ENCODE results near the gene ZFAND3.
"Not testable (repeated sequence)": the region's sequence is repeated elsewhere in the genome, so short reads cannot be mapped to it uniquely, and the experiment has no call there.

Gene ZFAND3

DNA sequence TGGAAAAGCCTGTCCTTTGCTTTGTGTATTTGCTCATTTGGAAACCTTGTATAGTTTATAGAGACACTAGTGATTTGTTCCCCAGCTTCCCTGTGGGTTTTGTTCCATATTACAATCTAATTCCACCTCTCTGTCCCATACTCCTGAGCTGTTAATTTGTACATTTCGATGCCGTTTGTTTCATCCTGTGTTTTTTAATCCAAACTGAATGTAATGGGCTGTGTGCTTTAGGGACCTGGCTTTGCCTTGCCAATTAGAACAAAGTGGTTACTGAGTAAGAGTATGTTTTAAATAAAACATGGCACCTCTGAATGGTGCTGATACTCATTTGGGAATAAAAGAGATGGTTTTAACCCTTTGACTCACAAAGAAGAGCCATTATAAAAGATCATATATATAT, 122.3 kb downstream of the ZFAND3 start:
- Histone ChIP-seq H4K8ac (ENCODE audit: low read depth, low read length) (no peak overlapping the region), H2BK5ac (ENCODE audit: low read length) (no peak overlapping the region), H2BK120ac (ENCODE audit: low read depth, low read length) (no peak overlapping the region), H3K27me3 (ENCODE audit: insufficient read depth, low read length, poor library complexity) (no peaks in the 10 kb centered on the region), H3K4me2 (ENCODE audit: low read length) (no peak overlapping the region), H3K79me2 (ENCODE audit: control insufficient read depth, insufficient read depth, low read length) (peaks cover 5% of the 10 kb centered on the region), H3K4ac (ENCODE audit: low read depth, low read length) (no peak overlapping the region), H3K9ac (ENCODE audit: low read length) (no peak overlapping the region), H3K18ac (ENCODE audit: low read length) (no peak overlapping the region), H2AK5ac (ENCODE audit: low read length) (no peak overlapping the region), H3K4me3 (ENCODE audit: low read length) (no peak overlapping the region), H4K5ac (ENCODE audit: low read length) (no peak overlapping the region), H3K4me1 (ENCODE audit: control insufficient read depth, low read depth, low read length) (no peaks in the 10 kb centered on the region), H3K56ac (ENCODE audit: low read length) (no peak overlapping the region), H3K23ac (ENCODE audit: low read length) (no peak overlapping the region), H3K79me1 (ENCODE audit: low read length) (peaks cover 3% of the 10 kb centered on the region), H2BK15ac (replicated peaks; ENCODE audit: low read depth) (no peak overlapping the region), H3K36me3 (ENCODE audit: control insufficient read depth, insufficient read depth, low read length) (no peaks in the 10 kb centered on the region), H3K27ac (ENCODE audit: low read depth, low read length) (no peak overlapping the region)
- no peak for DNase-seq
- no CpG with 5 or more reads among the region's 2 CpGs for WGBS (ENCODE audit: extremely low coverage, insufficient coverage, low lambda C conversion rate)

DNA sequence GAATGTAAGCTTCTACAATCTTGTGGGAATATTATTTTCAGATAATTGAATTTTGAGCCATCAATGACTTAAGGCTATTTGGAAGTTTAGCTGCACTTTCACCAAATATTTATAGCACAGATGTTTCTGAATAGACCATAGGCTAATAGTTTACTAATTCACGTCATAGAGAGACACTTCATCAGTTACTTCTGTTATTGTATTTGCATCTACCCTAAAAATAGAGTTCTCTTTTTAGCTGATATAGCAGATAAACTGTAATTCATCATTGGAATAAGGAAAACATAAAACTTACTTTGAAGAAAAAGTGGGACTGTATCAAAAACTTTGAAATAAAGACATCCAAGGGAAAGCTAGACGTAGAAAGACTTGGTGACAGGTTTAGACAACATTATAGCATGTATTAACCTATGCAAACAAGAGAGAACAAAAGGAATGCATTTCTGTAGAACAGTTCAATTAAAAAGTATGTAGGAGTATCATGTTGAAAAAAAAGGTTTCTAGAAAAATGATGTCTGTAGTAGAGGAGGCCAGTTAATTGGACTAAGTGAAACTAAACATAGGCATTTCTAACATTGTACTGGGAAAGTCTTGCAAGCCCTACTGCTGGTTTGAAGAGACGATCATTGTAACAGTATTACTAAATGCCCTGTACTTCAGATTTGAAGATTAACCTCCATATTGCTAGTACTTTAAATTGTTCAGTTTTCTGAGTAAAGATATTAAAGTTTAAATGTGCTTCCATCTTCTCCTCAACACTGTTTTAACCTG, 123.3 kb downstream of the ZFAND3 start:
- Histone ChIP-seq H2BK5ac (ENCODE audit: low read length) (no peak overlapping the region), H4K8ac (ENCODE audit: low read depth, low read length) (no peak overlapping the region), H3K79me1 (ENCODE audit: low read length) (peaks cover 3% of the 10 kb centered on the region), H2BK15ac (replicated peaks; ENCODE audit: low read depth) (no peak overlapping the region), H3K36me3 (ENCODE audit: control insufficient read depth, insufficient read depth, low read length) (no peaks in the 10 kb centered on the region), H3K18ac (ENCODE audit: low read length) (no peak overlapping the region), H3K23ac (ENCODE audit: low read length) (no peak overlapping the region), H2AK5ac (ENCODE audit: low read length) (no peak overlapping the region), H3K4ac (ENCODE audit: low read depth, low read length) (no peak overlapping the region), H3K79me2 (ENCODE audit: control insufficient read depth, insufficient read depth, low read length) (peaks cover 3% of the 10 kb centered on the region), H3K27ac (ENCODE audit: low read depth, low read length) (no peak overlapping the region), H3K4me2 (ENCODE audit: low read length) (no peak overlapping the region), H4K5ac (ENCODE audit: low read length) (no peak overlapping the region), H2BK120ac (ENCODE audit: low read depth, low read length) (no peak overlapping the region), H3K4me3 (ENCODE audit: low read length) (no peak overlapping the region), H3K9ac (ENCODE audit: low read length) (no peak overlapping the region), H3K56ac (ENCODE audit: low read length) (no peak overlapping the region), H3K27me3 (ENCODE audit: insufficient read depth, low read length, poor library complexity) (no peaks in the 10 kb centered on the region), H3K4me1 (ENCODE audit: control insufficient read depth, low read depth, low read length) (no peaks in the 10 kb centered on the region)
- no peak for DNase-seq
- no CpG with 5 or more reads among the region's 3 CpGs for WGBS (ENCODE audit: extremely low coverage, insufficient coverage, low lambda C conversion rate)

DNA sequence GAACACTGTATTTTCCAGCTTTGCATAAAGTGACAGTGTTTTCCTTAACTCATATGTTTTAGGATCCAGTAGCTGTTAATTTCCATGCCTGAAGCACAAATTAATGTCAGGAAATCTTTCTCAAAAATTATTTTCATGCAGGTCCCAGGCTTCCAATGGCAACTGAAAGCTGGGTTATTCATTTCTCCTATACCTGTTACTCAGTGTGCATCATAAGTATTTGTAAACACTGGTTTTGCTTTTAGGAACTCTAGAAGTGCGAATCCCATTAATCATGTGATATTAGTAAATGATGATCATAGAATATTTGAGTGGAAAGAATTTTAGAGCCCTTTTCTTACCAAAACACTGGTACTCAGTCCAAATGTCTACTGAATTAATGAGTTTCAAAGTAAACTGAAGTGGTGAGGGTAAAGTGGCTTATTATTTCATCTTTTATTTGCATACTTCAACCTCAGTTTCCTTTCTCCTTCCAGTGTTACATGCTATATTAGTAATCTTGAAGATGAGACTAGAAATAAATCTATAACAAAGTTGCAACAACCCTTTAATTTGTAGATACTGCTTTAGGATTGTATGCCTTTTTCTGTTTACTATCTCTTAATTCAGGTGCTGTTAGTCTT, 124.0 kb downstream of the ZFAND3 start:
- H4K5ac ChIP-seq (ENCODE audit: low read length): no peak overlapping the region
- H3K4me3 ChIP-seq (ENCODE audit: low read length): no peak overlapping the region
- no peak overlapping the region for H3K9ac ChIP-seq (ENCODE audit: low read length)
- no peak for DNase-seq
- no peak overlapping the region for H4K8ac ChIP-seq (ENCODE audit: low read depth, low read length)
- H3K23ac ChIP-seq (ENCODE audit: low read length): no peak overlapping the region
- H3K27ac ChIP-seq (ENCODE audit: low read depth, low read length): no peak overlapping the region
- H2AK5ac ChIP-seq (ENCODE audit: low read length): no peak overlapping the region
- no peaks in the 10 kb centered on the region for H3K36me3 ChIP-seq (ENCODE audit: control insufficient read depth, insufficient read depth, low read length)
- H3K4ac ChIP-seq (ENCODE audit: low read depth, low read length): no peak overlapping the region
- H2BK120ac ChIP-seq (ENCODE audit: low read depth, low read length): no peak overlapping the region
- H3K56ac ChIP-seq (ENCODE audit: low read length): no peak overlapping the region
- H3K79me1 ChIP-seq (ENCODE audit: low read length): peaks cover 6% of the 10 kb centered on the region
- no peak overlapping the region for H2BK5ac ChIP-seq (ENCODE audit: low read length)
- no peaks in the 10 kb centered on the region for H3K27me3 ChIP-seq (ENCODE audit: insufficient read depth, low read length, poor library complexity)
- H3K79me2 ChIP-seq (ENCODE audit: control insufficient read depth, insufficient read depth, low read length): peaks cover 3% of the 10 kb centered on the region
- no CpG with 5 or more reads among the region's 1 CpG for WGBS (ENCODE audit: extremely low coverage, insufficient coverage, low lambda C conversion rate)
- H2BK15ac ChIP-seq (replicated peaks; ENCODE audit: low read depth): no peak overlapping the region
- H3K4me1 ChIP-seq (ENCODE audit: control insufficient read depth, low read depth, low read length): no peaks in the 10 kb centered on the region
- no peak overlapping the region for H3K4me2 ChIP-seq (ENCODE audit: low read length)
- no peak overlapping the region for H3K18ac ChIP-seq (ENCODE audit: low read length)

DNA sequence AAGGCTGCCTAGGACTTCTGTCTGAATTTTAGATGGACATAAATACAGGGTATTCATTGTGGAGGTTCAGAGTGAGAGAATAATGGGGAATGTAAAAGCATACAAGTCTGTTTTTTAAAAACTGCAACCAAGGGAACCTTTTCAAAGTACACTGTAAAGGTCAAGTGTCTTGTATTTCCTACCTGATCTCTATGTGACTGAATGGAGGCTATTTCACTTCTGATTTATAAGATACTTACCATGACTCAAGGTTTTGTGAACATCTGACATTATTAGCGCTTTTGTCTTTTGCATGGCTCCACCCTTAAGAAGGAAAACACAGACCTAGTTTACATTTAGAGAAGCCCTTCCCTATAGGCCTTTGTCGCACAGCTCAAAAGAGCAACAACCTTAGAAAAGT, 126.5 kb downstream of the ZFAND3 start:
- Histone ChIP-seq H4K5ac (ENCODE audit: low read length) (no peak overlapping the region), H3K18ac (ENCODE audit: low read length) (no peak overlapping the region), H3K27me3 (ENCODE audit: insufficient read depth, low read length, poor library complexity) (no peaks in the 10 kb centered on the region), H3K79me2 (ENCODE audit: control insufficient read depth, insufficient read depth, low read length) (peaks cover 10% of the 10 kb centered on the region), H2BK120ac (ENCODE audit: low read depth, low read length) (no peak overlapping the region), H3K4ac (ENCODE audit: low read depth, low read length) (no peak overlapping the region), H3K4me3 (ENCODE audit: low read length) (no peak overlapping the region), H2BK5ac (ENCODE audit: low read length) (no peak overlapping the region), H3K4me1 (ENCODE audit: control insufficient read depth, low read depth, low read length) (no peaks in the 10 kb centered on the region), H3K9ac (ENCODE audit: low read length) (no peak overlapping the region), H4K8ac (ENCODE audit: low read depth, low read length) (no peak overlapping the region), H3K79me1 (ENCODE audit: low read length) (peaks cover 13% of the 10 kb centered on the region), H2AK5ac (ENCODE audit: low read length) (no peak overlapping the region), H3K56ac (ENCODE audit: low read length) (no peak overlapping the region), H3K4me2 (ENCODE audit: low read length) (no peak overlapping the region), H3K36me3 (ENCODE audit: control insufficient read depth, insufficient read depth, low read length) (no peaks in the 10 kb centered on the region), H3K27ac (ENCODE audit: low read depth, low read length) (no peak overlapping the region), H3K23ac (ENCODE audit: low read length) (no peak overlapping the region), H2BK15ac (replicated peaks; ENCODE audit: low read depth) (no peak overlapping the region)
- WGBS (ENCODE audit: extremely low coverage, insufficient coverage, low lambda C conversion rate): no CpG with 5 or more reads among the region's 2 CpGs
- DNase-seq: no peak

DNA sequence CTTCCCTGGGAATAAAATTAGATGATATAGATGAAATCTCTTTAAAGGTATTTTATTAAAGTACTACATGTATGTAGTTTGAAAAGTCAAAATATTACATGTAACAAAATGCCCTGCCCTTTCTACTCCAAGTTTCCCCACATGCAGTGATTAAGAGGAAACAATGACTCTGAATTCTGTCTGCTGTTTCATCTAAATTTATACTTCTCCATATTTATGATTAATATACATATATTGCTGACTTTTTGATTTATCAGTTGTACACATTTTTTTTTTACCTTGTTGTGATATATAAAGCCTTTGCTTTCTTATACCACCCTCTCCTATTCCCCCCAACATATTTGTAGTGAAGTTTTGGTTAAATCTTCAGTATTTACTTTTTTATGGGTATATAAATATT, 127.9 kb downstream of the ZFAND3 start:
- Histone ChIP-seq H4K8ac (ENCODE audit: low read depth, low read length) (no peak overlapping the region), H3K79me1 (ENCODE audit: low read length) (peaks cover 16% of the 10 kb centered on the region), H3K27me3 (ENCODE audit: insufficient read depth, low read length, poor library complexity) (no peaks in the 10 kb centered on the region), H2BK5ac (ENCODE audit: low read length) (no peak overlapping the region), H3K4me3 (ENCODE audit: low read length) (no peak overlapping the region), H3K56ac (ENCODE audit: low read length) (no peak overlapping the region), H3K4ac (ENCODE audit: low read depth, low read length) (no peak overlapping the region), H3K79me2 (ENCODE audit: control insufficient read depth, insufficient read depth, low read length) (peaks cover 11% of the 10 kb centered on the region), H2BK120ac (ENCODE audit: low read depth, low read length) (no peak overlapping the region), H3K23ac (ENCODE audit: low read length) (no peak overlapping the region), H2AK5ac (ENCODE audit: low read length) (no peak overlapping the region), H3K4me1 (ENCODE audit: control insufficient read depth, low read depth, low read length) (no peaks in the 10 kb centered on the region), H4K5ac (ENCODE audit: low read length) (no peak overlapping the region), H3K4me2 (ENCODE audit: low read length) (no peak overlapping the region), H3K18ac (ENCODE audit: low read length) (no peak overlapping the region), H3K9ac (ENCODE audit: low read length) (no peak overlapping the region), H2BK15ac (replicated peaks; ENCODE audit: low read depth) (no peak overlapping the region), H3K36me3 (ENCODE audit: control insufficient read depth, insufficient read depth, low read length) (no peaks in the 10 kb centered on the region), H3K27ac (ENCODE audit: low read depth, low read length) (no peak overlapping the region)
- DNase-seq: no peak

DNA sequence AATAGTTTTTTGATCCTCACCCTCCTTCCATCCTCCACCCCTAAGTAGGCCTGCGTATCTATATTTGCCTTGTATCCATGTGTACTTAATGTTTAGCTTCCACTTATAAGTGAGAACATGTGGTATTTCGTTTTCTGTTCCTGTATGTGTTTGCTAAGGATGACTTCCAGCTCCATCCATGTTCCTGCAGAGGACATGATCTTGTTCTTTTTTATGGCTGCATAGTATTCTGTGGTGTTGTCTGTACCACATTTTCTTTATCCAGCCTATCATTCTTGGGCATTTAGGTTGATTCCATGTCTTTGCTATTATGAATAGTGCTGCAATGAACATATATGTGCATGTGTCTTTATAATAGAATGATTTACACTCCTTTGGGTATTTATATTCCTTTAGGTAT, 129.1 kb downstream of the ZFAND3 start:
- not testable (repeated sequence) for H3K27me3 ChIP-seq (ENCODE audit: insufficient read depth, low read length, poor library complexity); H3K4me1 ChIP-seq (ENCODE audit: control insufficient read depth, low read depth, low read length); H4K5ac ChIP-seq (ENCODE audit: low read length); H2BK15ac ChIP-seq (replicated peaks; ENCODE audit: low read depth); H3K18ac ChIP-seq (ENCODE audit: low read length); H2BK120ac ChIP-seq (ENCODE audit: low read depth, low read length); H3K56ac ChIP-seq (ENCODE audit: low read length); H3K4ac ChIP-seq (ENCODE audit: low read depth, low read length); H3K9ac ChIP-seq (ENCODE audit: low read length); H3K4me2 ChIP-seq (ENCODE audit: low read length); H3K4me3 ChIP-seq (ENCODE audit: low read length); H3K23ac ChIP-seq (ENCODE audit: low read length); H2BK5ac ChIP-seq (ENCODE audit: low read length); DNase-seq; H3K36me3 ChIP-seq (ENCODE audit: control insufficient read depth, insufficient read depth, low read length); H4K8ac ChIP-seq (ENCODE audit: low read depth, low read length); H2AK5ac ChIP-seq (ENCODE audit: low read length); H3K27ac ChIP-seq (ENCODE audit: low read depth, low read length)
- H3K79me1 ChIP-seq (ENCODE audit: low read length): peaks cover 19% of the 10 kb centered on the region
- H3K79me2 ChIP-seq (ENCODE audit: control insufficient read depth, insufficient read depth, low read length): peaks cover 14% of the 10 kb centered on the region
- WGBS (ENCODE audit: extremely low coverage, insufficient coverage, low lambda C conversion rate): no CpG with 5 or more reads among the region's 2 CpGs

All from mesendoderm (in vitro differentiated cells).